Activated CD8-positive, alpha-beta memory T cell treated with anti-CD3 and anti-CD28 coated beads for 48 hours (primary cell): ENCODE measurements around the gene SCP2.
A peak's percentile ranks its signal among the peaks of the same experiment; 100 is the strongest.

Source experiments
- DNase-seq, 3 experiments: peaks; one replicate each; pipeline ENCODE4 v3.0.0-alpha.2; 2020; ENCODE audit warnings: low read depth in 2 of 3, low spot score in 2 of 3

The SCP2 gene

GRCh38 chr1:52927212-52928014 is at the start of gene SCP2:
Gene SCP2 (plus strand): TSS chr1:52927276. CDS start chr1:52927397, 121 bp downstream.
- DNase-seq: peak; percentile 51 to 62 (median 62)

DNA sequence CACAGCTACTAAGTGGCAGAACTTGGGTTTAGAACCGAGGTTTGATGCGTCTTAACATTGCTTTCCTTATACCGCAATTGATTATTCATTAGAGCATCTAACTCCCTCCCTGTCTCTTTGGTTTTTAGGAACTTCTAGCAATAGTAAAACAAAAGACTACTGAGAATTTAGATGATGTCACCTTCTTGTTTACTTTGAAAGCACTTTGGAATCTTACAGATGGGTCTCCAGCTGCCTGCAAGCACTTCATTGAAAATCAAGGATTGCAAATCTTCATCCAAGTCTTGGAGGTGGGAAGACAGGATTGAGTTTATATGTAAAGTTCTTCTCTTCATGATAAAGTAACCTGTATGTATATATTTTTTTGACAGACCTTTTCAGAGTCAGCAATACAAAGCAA is 49.5 kb upstream of the SCP2 start:
- no peak for DNase-seq

DNA sequence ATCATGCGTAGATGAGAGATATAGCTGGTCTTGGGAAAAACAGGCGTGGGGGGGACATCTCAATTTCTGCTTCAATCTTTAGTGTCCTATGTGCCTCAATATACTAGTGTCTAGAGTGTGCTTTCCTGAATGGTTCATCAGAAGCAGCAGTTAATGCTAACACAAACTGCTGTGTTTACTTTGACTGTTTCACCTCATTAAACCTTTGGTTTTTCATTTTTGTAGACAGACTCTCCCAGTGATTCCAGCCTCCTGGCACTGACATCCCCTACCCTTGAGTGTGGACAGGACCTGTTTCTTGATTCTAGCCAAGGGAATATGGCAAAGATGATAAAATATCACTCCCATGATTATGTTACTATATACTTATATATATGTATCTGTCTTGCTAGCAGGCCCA is 46.9 kb upstream of the SCP2 start:
- DNase-seq: no peak

GRCh38 chr1:52887483-52887882 is 39.6 kb upstream of the SCP2 start:
- no peak for DNase-seq

DNA sequence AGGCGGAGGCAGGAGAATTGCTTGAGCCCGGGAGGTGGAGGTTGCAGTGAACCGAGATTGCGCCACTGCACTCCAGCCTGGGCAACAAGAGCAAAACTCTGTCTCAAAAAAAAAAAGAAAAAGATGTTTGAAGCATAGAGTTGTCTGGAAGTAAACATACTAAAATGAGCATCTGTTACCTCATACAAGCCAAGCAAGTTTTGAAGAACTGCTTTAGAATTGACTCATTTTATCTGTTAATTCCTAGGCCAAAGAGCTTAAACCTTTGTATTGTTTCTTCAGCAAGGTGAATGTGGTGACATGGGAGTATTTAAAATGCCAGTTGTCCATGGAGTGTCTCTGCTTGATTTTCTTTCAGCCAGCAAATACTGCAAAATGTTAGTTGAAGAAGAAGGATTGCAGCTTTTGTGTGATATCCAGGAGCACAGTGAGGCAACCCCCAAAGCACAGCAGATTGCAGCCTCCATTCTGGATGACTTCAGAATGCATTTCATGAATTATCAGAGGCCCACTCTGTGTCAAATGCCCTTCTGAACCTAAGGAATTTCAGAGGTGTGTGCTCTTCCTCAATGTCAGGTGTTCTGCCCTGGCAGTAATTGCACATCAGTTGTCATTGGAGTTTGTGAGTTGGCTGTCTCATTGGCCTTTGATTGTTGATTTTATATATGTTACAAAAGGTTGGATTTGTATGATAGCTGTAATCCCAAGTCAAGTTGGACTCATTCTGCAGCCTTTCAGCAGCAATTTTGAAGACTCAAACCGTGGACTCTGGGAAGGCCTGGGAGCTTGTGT is 34.5 kb upstream of the SCP2 start:
- DNase-seq: no peak

- no peak for DNase-seq
These were observed 27.6 kb upstream of the SCP2 start for GRCh38 chr1:52899445-52899894.

GRCh38 chr1:52900402-52900801 is 26.7 kb upstream of the SCP2 start:
- no peak for DNase-seq

DNA sequence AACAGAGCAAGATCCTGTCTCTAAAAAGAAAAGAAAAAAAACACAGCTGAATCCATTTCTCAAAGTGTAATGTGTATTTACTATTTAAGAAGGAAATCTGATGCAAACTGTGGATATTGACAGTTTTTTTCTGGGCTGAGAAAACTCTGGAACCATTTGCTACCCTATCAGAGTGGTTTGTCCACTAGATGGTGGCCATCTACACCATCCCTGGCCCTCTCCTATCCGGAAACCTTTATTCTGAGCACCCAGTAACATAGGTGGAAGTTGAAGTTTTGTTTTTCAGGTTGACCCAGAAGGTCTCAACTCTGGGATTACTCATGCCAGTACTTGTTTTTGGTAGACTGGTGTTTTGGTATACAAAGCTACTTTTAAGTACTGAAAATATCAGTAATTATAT is 25.7 kb upstream of the SCP2 start:
- no peak for DNase-seq

- DNase-seq: no peak
These were observed 22.7 kb upstream of the SCP2 start for GRCh38 chr1:52904208-52904926.

GRCh38 chr1:52904927-52905698 is 22.0 kb upstream of the SCP2 start:
- DNase-seq: no peak

DNA sequence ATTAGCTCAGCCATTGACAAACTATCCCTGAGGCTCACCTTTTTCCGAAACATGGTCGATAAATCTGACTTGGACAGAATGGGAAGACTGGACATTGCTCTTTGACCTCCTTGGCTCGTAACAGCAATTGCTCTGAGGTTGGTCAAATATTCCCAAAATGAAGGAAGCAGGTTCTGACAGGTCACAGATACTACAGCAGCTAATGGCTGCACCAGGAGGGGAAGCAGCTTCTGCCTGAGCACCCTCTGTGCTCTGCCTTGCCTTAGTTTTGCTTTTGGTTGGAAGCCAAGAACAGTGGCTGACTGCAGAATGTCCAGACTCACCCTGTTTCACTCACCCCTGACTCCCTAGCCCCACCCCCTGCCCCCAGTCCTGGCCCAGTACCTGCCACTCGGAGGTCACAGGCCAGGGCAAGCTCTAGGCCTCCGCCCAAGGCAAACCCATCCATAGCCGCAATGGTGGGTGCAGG is 20.9 kb upstream of the SCP2 start:
- no peak for DNase-seq

GRCh38 chr1:52907068-52907811 is 19.8 kb upstream of the SCP2 start:
- no peak for DNase-seq

GRCh38 chr1:52907812-52908153 is 19.3 kb upstream of the SCP2 start:
- DNase-seq: no peak

- DNase-seq: no peak
These were observed 15.5 kb upstream of the SCP2 start for GRCh38 chr1:52911541-52911940.

GRCh38 chr1:52913014-52913413 is 14.1 kb upstream of the SCP2 start:
- no peak for DNase-seq

GRCh38 chr1:52913537-52913936 is 13.5 kb upstream of the SCP2 start:
- DNase-seq: no peak

DNA sequence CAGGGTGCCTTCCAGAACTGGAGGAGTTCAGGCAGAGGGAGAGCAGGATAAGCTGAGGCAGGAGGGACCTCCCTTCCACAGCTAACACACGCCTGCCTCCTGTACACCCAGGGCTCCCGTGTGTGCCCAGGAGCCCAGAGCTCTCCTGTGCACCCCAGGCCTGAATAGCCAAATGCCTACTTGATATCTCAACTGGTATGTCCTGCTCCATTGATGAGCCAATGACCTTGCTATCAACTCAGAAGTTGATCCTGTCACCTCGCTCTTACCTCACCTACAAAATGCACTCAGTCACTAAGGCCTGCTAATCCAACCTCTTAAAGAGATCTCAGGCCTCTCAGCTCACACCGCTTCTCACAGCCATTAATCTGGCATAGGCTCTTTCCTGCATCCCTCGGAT is 12.6 kb upstream of the SCP2 start:
- no peak for DNase-seq

GRCh38 chr1:52915211-52915854 is 11.7 kb upstream of the SCP2 start:
- no peak for DNase-seq

DNA sequence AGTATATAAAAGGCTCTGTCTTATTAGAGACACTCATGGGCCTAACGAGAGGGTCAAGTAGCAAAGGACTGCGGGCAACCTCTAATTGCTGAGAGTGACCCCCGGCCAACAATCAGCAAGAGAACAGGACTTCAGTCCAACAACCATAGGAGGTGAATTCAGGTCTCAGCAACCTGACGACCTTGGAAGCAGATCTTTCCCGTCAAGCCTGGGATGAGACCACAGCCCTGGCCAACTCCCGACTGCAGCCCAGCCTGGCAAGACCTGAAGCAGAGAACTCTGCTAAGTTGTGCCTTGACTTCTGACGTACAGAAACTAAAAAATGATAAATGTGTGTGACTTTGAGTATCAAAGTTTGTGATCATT is 11.2 kb upstream of the SCP2 start:
- no peak for DNase-seq
